HepG2 (cell line): ENCODE data around the gene C5orf24. TPM values are rescaled to one million over a fixed set of nuclear protein-coding genes. Genes with fewer than 3 reads are reported as not detected.

Experiments
- ATAC-seq: fragments of 200-7000 bp; cut with Tn5 transposase; 3 replicates; pipeline ENCODE4 v1.9.1; 2020; ENCODE audit warnings: mild to moderate bottlenecking, moderate library complexity
- BruUV-seq: library from RNA; stranded (reverse); fragments of 400-500 nt; replicated peaks from 2 replicates; lab custom pipeline; 2021; lab: Mats Ljungman, UMichigan
- CTCF ChIA-PET: fragments of 300-600 bp; formaldehyde crosslinking; extraction: SDS; loops from one replicate; lab custom pipeline; 2021; ENCODE audit warnings: low total read pairs, inconsistent platforms, low intra/inter-chr PET ratio; lab: Yijun Ruan, JAX
- POLR2A ChIA-PET: fragments of 350-600 bp; sonication (Branson Sonifier 250); formaldehyde crosslinking; loops from one replicate; lab custom pipeline; 2020; ENCODE audit warnings: antibody characterized with exemption, inconsistent platforms; lab: Yijun Ruan, JAX
- DNase-seq: peaks from one replicate; pipeline ENCODE4 v3.0.0-alpha.2; 2015; ENCODE audit warnings: low spot score
- FAIRE-seq: peaks from 3 replicates; lab custom pipeline; 2011; peaks lifted over from hg19 to GRCh38; lab: Jason Lieb, UNC
- H2AFZ ChIP-seq: one replicate; pipeline ENCODE4 v1.6.1; 2011; ENCODE audit warnings: low read length, inconsistent platforms
- H3K27ac ChIP-seq: fragments of 300-600 bp; 3 replicates; pipeline ENCODE4 v1.8.0; 2011; ENCODE audit warnings: mixed run types, mild to moderate bottlenecking, mixed read lengths, low read length, inconsistent platforms; ENCODE audit not compliant: insufficient read depth; ENCODE audit errors: extremely low read length
- H3K27me3 ChIP-seq, 2 experiments: fragments of 200-600 bp in 1 of 2; 2 replicates in 1 of 2; 3 replicates in 1 of 2; pipeline versions ENCODE4 v1.6.0 to v1.8.0; 2011; ENCODE audit warnings: low read length in 2 of 2, mild to moderate bottlenecking in 2 of 2, moderate library complexity in 2 of 2, inconsistent platforms in 1 of 2; ENCODE audit not compliant: insufficient read depth in 2 of 2, control insufficient read depth in 1 of 2
- H3K36me3 ChIP-seq, 2 experiments: fragments of 200-600 bp in 1 of 2; replicated peaks in 1 of 2; 2 replicates in 1 of 2; 3 replicates in 1 of 2; pipeline versions ENCODE4 v1.5.1 to v1.8.0; 2011; ENCODE audit warnings: low read length in 2 of 2, inconsistent platforms in 1 of 2; ENCODE audit not compliant: insufficient read depth in 2 of 2, control insufficient read depth in 1 of 2
- H3K4me1 ChIP-seq: 2 replicates; pipeline ENCODE4 v1.5.1; 2012; ENCODE audit warnings: low read length, inconsistent platforms; ENCODE audit not compliant: insufficient read depth
- H3K4me2 ChIP-seq: 2 replicates; pipeline ENCODE4 v1.6.0; 2011; ENCODE audit warnings: low read depth, low read length, inconsistent platforms
- H3K4me3 ChIP-seq, 3 experiments: fragments of 200-600 bp in 1 of 3; sonication (generic), shearing (Covaris generic) in 1 of 3; replicated peaks in 1 of 3; 2 replicates each; pipeline ENCODE4 v1.5.1; 2011 to 2016; ENCODE audit warnings: low read length in 3 of 3, inconsistent platforms in 2 of 3, low read depth in 2 of 3, mild to moderate bottlenecking in 2 of 3, control low read depth in 1 of 3, mixed read lengths in 1 of 3; ENCODE audit not compliant: insufficient read depth in 1 of 3
- H3K79me2 ChIP-seq: one replicate; pipeline ENCODE4 v1.6.1; 2011; ENCODE audit warnings: low read length, inconsistent platforms; ENCODE audit not compliant: insufficient read depth
- H3K9ac ChIP-seq: 2 replicates; pipeline ENCODE4 v1.6.0; 2011; ENCODE audit warnings: mild to moderate bottlenecking, low read depth, low read length, inconsistent platforms; ENCODE audit not compliant: insufficient read depth
- H3K9me3 ChIP-seq: 2 replicates; pipeline ENCODE4 v1.5.1; 2012; ENCODE audit warnings: mild to moderate bottlenecking, low read length
- H4K20me1 ChIP-seq: 2 replicates; pipeline ENCODE4 v1.6.0; 2011; ENCODE audit warnings: inconsistent platforms, mild to moderate bottlenecking, low read length, moderate library complexity; ENCODE audit not compliant: insufficient read depth
- CHD2 ChIP-seq: IDR thresholded peaks from 2 replicates; pipeline ENCODE4 v1.6.1; 2011; ENCODE audit warnings: low read depth, low read length, improper control_type of control experiment
- HDAC1 ChIP-seq: sonication (generic); formaldehyde crosslinking; IDR thresholded peaks from 2 replicates; pipeline ENCODE4 v1.5.1; 2020; ENCODE audit warnings: mild to moderate bottlenecking, missing genetic modification reagents
- IRX3 ChIP-seq: sonication (generic); formaldehyde crosslinking; IDR thresholded peaks from 2 replicates; pipeline ENCODE4 v1.8.1; 2023; ENCODE audit warnings: mild to moderate bottlenecking, low read depth, missing genetic modification reagents, borderline replicate concordance
- RAD51 ChIP-seq: fragments of 450-650 bp; IDR thresholded peaks from 2 replicates; pipeline ENCODE4 v1.6.1; 2016; ENCODE audit warnings: borderline replicate concordance
- ZFP36 ChIP-seq: fragments of 150-350 bp; IDR thresholded peaks from 2 replicates; pipeline ENCODE4 v1.6.1; 2018; ENCODE audit warnings: borderline replicate concordance, low read length, low read depth; ENCODE audit not compliant: partially characterized antibody
- ZNF605 ChIP-seq: sonication (generic); formaldehyde crosslinking; IDR thresholded peaks from 2 replicates; pipeline ENCODE4 v1.8.0; 2022; ENCODE audit warnings: mild to moderate bottlenecking, missing genetic modification reagents
- ZNF776 ChIP-seq: sonication (generic); formaldehyde crosslinking; IDR thresholded peaks from 2 replicates; pipeline ENCODE4 v1.4.0; 2020; ENCODE audit warnings: mild to moderate bottlenecking, missing genetic modification reagents
- WGBS: methylation state at CpG from one replicate; pipeline ENCODE4 v1.1.6; 2017; ENCODE audit warnings: low lambda C conversion rate; 5-methylcytosine and 5-hydroxymethylcytosine counted together
- in situ Hi-C: cut with HindIII; loops from 2 replicates; pipeline ENCODE4 v1.10.0; 2017; ENCODE audit warnings: low pct_unique_long_range_greater_than_20kb; ENCODE audit not compliant: extremely low pct_ligation_motif_present
- intact Hi-C: fragments of 100-400 bp; cut with micrococcal nuclease; formaldehyde crosslinking; loops from one replicate; pipeline ENCODE4 v1.10.0; 2022; ENCODE audit not compliant: unreplicated experiment
- polyA plus RNA-seq, 8 experiments: library from polyadenylated mRNA; depleted of rRNA in 3 of 8; stranded (reverse) in 7 of 8; unstranded in 1 of 8; fragments of >200 nt; fragmentation: Illumina TruSeq in 4 of 8; extraction: Trizol in 4 of 8; gene quantifications; 2 replicates each; pipeline versions ENCODE4 v1.2.1 to v1.2.3, GENCODE V29; 2011 to 2016; ENCODE audit warnings: low read depth in 4 of 8, missing spikeins in 1 of 8, mixed read lengths in 1 of 8; ENCODE audit not compliant: insufficient read depth in 1 of 8
- total RNA-seq, 5 experiments: library from RNA; depleted of rRNA; stranded (reverse); fragments of >200 nt; fragmentation: Illumina TruSeq; extraction: Trizol; gene quantifications; 2 replicates each; pipeline ENCODE4 v1.2.3, GENCODE V29; 2016; ENCODE audit warnings: low read depth in 1 of 5
- TF ChIP-seq, protein P1 (sequence below): sonication (generic); formaldehyde crosslinking; IDR thresholded peaks from 2 replicates; pipeline ENCODE4 v1.5.0; 2020; ENCODE audit warnings: mild to moderate bottlenecking, low read depth, missing genetic modification reagents, borderline replicate concordance
- TF ChIP-seq, protein P2 (sequence below): sonication (generic); formaldehyde crosslinking; IDR thresholded peaks from 2 replicates; pipeline ENCODE4 v1.4.0; 2020; ENCODE audit warnings: mild to moderate bottlenecking, missing genetic modification reagents

The C5orf24 gene
- total and polyA plus RNA-seq, 2 of the 13 experiments (the other 11 are each of a cell fraction or from before 2014, with no cell fraction given), result 34.6 to 41.5 TPM

- DNase-seq (no peak), ATAC-seq (no peak), FAIRE-seq (no peak)
- H3K36me3 ChIP-seq, result peaks cover 4 to 50% of the 10 kb centered on the region in 2 experiments
- no peaks in the 10 kb centered on the region for H3K9me3 ChIP-seq
- CTCF ChIA-PET, result no interaction called here
- no peak overlapping the region for H2AFZ ChIP-seq
- H3K4me2 ChIP-seq, result no peak overlapping the region
- peaks cover 2% of the 10 kb centered on the region for H3K79me2 ChIP-seq
- intact Hi-C loops, result no loop called here
- POLR2A ChIA-PET, result interaction anchor here (0.8 kb wide), 1 partner anchor 12 kb away, joined by 4 read pairs; the partner anchor contains the start of gene PCBD2
- TF ChIP-seq ZFP36 (no peak), ZNF605 (CRISPR knock-in tag) (no peak), RAD51 (no peak), ZNF776 (no peak), IRX3 (CRISPR knock-in tag) (no peak), HDAC1 (CRISPR knock-in tag) (no peak), CHD2 (no peak)
- TF ChIP-seq, protein P1, sequence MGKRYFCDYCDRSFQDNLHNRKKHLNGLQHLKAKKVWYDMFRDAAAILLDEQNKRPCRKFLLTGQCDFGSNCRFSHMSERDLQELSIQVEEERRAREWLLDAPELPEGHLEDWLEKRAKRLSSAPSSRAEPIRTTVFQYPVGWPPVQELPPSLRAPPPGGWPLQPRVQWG (CRISPR knock-in tag), result no peak
- TF ChIP-seq, protein P2, sequence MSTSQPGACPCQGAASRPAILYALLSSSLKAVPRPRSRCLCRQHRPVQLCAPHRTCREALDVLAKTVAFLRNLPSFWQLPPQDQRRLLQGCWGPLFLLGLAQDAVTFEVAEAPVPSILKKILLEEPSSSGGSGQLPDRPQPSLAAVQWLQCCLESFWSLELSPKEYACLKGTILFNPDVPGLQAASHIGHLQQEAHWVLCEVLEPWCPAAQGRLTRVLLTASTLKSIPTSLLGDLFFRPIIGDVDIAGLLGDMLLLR (CRISPR knock-in tag), result no peak
- in situ Hi-C loops, result no loop called here
- H3K4me3 ChIP-seq, result no peak overlapping the region
- H3K9ac ChIP-seq, result no peak overlapping the region
- no TSS peak for BruUV-seq
- no peaks in the 10 kb centered on the region for H3K4me1 ChIP-seq
- no peaks in the 10 kb centered on the region for H4K20me1 ChIP-seq
- no peaks in the 10 kb centered on the region for H3K27me3 ChIP-seq
- no peak overlapping the region for H3K27ac ChIP-seq
- WGBS, result 99% methylated on average over 3 of the region's 3 CpGs
Measured at GRCh38 chr5:134892282-134892681, 46.5 kb downstream of the C5orf24 start.
